BE2C (cell line): ENCODE measurements around the gene ZHX3.
A peak's percentile ranks its signal among the peaks of the same experiment; 100 is the strongest.

Experiments
- DNase-seq: peaks from one replicate; pipeline ENCODE4 v3.0.0-alpha.2; 2020
- H3K27me3 ChIP-seq: fragments of 250-450 bp; sonication (Bioruptor Pico); 2 replicates; pipeline ENCODE4 v1.5.1; 2020; ENCODE audit warnings: mild to moderate bottlenecking
- H3K36me3 ChIP-seq: fragments of 250-450 bp; sonication (Bioruptor Pico); 2 replicates; pipeline ENCODE4 v1.5.1; 2020; ENCODE audit warnings: mild to moderate bottlenecking
- H3K4me1 ChIP-seq: fragments of 250-450 bp; sonication (Bioruptor Pico); 2 replicates; pipeline ENCODE4 v1.5.1; 2020
- H3K4me3 ChIP-seq: 2 replicates; pipeline ENCODE4 v1.5.1; 2011; ENCODE audit warnings: low read depth, low read length
- H3K9me3 ChIP-seq: fragments of 250-450 bp; sonication (Bioruptor Pico); 2 replicates; pipeline ENCODE4 v1.5.1; 2020
- TF ChIP-seq, protein P1 (sequence below): IDR thresholded peaks from 2 replicates; pipeline ENCODE4 v1.5.1; 2012; ENCODE audit warnings: mild to moderate bottlenecking, low read depth, low read length

The ZHX3 gene

DNA sequence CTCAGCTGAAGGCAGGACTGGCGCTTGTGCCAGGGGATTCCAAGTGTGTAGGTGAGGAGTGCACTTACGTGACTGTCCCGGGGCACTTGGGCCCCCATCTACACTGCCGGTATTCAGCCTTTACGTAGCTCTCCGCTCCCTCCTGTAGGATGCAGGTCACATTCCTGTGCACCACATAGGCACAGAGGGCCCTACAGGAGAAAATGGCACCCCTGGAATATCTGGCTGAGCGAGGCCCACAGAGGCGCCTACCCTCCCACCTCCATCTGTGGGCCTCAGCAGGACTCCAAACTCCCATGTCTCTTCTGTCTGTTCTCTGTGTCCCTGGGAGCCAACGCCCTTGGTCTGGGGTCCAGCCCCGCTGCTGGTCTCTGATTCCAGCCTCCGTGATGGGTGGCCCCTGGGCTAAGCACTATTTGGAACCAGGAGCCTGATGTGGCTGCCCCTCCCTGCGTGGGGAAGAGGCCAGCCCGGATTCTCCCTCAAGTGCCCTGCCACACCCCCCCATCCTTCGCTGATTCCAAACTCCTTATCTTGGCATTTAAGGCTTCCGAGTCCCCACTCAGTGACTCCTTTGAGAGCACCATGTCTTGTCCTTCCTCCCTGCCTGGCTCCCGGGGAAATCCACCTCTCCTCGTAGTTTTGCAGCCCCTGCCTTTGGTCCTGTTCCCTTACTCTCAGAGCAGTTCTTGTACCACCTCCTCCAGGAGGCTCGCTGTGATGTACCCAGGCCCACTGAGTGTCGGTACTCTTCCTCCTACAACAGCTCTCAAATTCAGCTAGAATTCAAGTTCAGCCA, 47.6 kb upstream of the ZHX3 start:
- Histone ChIP-seq H3K9me3 (no peaks in the 10 kb centered on the region), H3K36me3 (no peaks in the 10 kb centered on the region), H3K27me3 (peaks cover 26% of the 10 kb centered on the region), H3K4me3 (no peak overlapping the region), H3K4me1 (peaks cover 9% of the 10 kb centered on the region; the same call in 1 of the 2 replicates)
- DNase-seq, result no peak
- TF ChIP-seq, protein P1, sequence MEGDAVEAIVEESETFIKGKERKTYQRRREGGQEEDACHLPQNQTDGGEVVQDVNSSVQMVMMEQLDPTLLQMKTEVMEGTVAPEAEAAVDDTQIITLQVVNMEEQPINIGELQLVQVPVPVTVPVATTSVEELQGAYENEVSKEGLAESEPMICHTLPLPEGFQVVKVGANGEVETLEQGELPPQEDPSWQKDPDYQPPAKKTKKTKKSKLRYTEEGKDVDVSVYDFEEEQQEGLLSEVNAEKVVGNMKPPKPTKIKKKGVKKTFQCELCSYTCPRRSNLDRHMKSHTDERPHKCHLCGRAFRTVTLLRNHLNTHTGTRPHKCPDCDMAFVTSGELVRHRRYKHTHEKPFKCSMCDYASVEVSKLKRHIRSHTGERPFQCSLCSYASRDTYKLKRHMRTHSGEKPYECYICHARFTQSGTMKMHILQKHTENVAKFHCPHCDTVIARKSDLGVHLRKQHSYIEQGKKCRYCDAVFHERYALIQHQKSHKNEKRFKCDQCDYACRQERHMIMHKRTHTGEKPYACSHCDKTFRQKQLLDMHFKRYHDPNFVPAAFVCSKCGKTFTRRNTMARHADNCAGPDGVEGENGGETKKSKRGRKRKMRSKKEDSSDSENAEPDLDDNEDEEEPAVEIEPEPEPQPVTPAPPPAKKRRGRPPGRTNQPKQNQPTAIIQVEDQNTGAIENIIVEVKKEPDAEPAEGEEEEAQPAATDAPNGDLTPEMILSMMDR, result no peak

- peaks cover 26% of the 10 kb centered on the region for H3K27me3 ChIP-seq
- TF ChIP-seq, protein P1, result no peak
- H3K4me1 ChIP-seq, result peaks cover 9% of the 10 kb centered on the region; the same call in 1 of the 2 replicates
- no peak for DNase-seq
- H3K9me3 ChIP-seq, result no peaks in the 10 kb centered on the region
- H3K4me3 ChIP-seq, result no peak overlapping the region
- no peaks in the 10 kb centered on the region for H3K36me3 ChIP-seq
These were observed 46.8 kb upstream of the ZHX3 start for GRCh38 chr20:41364236-41364855.

DNA sequence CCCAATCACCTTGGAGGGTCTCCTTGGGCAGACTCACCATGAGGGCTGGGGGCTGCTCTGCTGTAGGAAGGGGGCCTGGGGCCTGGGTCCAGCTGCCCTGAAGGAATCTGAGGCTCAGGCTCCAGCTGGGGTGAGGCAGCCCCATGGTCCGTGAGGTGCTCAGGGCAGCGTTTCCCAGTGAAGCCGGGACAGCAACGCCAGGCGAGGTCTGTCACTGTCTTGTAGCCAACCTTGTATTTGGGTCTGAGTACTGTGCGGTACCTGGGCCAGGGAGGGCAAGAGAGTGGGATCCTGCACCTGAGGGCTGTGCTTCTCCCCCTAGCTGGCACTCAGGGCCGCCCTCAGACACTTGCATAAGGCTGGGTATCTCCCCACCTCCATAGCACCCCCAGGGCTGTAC, 46.1 kb upstream of the ZHX3 start:
- no peak for DNase-seq
- no peak overlapping the region for H3K4me3 ChIP-seq
- H3K4me1 ChIP-seq, result peaks cover 9% of the 10 kb centered on the region; the same call in 1 of the 2 replicates
- TF ChIP-seq, protein P1, result no peak
- H3K36me3 ChIP-seq, result no peaks in the 10 kb centered on the region
- H3K27me3 ChIP-seq, result peaks cover 26% of the 10 kb centered on the region
- H3K9me3 ChIP-seq, result no peaks in the 10 kb centered on the region

- TF ChIP-seq, protein P1, result no peak
- no peak for DNase-seq
- H3K36me3 ChIP-seq, result no peaks in the 10 kb centered on the region
- peaks cover 26% of the 10 kb centered on the region for H3K27me3 ChIP-seq
- H3K4me1 ChIP-seq, result peaks cover 9% of the 10 kb centered on the region; the same call in 1 of the 2 replicates
- no peak overlapping the region for H3K4me3 ChIP-seq
- no peaks in the 10 kb centered on the region for H3K9me3 ChIP-seq
These were observed 45.2 kb upstream of the ZHX3 start for GRCh38 chr20:41362748-41363140.

DNA sequence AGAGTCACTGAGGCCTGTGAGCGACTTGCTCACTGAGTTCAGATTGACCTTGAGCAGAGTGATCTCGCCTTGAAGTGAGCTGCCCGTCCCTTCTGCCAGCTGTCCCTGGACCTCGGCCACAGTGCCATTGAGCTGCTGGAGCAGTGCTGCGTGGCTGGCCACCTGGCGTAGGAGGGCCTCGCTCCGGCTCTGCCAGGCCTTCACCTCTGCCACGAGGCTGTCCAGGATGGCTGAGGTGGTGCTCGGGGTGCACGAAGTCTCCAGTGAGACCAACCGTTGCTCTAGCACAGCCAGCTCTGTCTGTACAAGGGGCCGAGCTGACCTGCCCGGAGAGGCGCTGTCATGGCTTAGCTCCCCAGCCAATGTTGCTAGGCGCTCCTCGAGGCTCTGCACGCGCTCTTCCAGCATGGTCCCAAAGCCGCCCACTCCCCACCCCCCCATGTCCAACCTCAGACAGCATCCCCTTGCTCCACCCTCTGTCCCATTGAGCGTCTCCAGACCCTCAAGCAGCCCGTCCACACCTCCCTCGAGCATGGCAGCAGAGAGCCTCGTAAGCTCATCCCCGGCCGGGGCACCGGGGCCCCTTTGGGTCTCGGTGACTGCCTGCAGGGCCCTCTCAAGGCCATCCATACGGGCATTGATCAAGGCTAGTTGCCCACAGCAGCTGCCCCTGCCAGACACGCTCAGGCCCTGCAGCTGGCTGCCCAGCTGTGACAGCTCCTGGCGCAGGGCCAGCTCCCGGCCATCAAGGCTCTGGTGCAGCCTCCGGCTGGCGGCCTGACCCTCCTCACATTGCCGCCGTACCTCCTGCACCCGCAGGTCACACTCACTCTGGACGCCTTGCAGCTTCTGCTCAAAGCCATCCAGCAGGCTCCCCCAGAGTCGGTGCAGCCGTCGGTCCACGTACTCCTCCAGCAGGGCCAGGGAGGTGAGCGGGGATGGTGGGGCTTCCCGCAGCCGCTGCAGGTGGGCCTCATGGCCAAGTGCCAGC, 44.5 kb upstream of the ZHX3 start:
- Histone ChIP-seq H3K4me3 (no peak overlapping the region), H3K27me3 (peaks cover 21% of the 10 kb centered on the region), H3K9me3 (no peaks in the 10 kb centered on the region), H3K36me3 (no peaks in the 10 kb centered on the region), H3K4me1 (peaks cover 9% of the 10 kb centered on the region; the same call in 1 of the 2 replicates)
- TF ChIP-seq, protein P1, result no peak
- peak; percentile 89 for DNase-seq
